HG03280 (cell line): Measurements from ENCODE around the gene DRD1.
"Not testable (repeated sequence)": the region's sequence is repeated elsewhere in the genome, so short reads cannot be mapped to it uniquely, and the experiment has no call there.

Experiments used
- ATAC-seq: cut with Tn5 transposase; IDR thresholded peaks from one replicate; pipeline ENCODE4 v1.9.1; 2021; ENCODE audit warnings: mild to moderate bottlenecking, moderate library complexity; ENCODE audit not compliant: unreplicated experiment

DRD1 gene

DNA sequence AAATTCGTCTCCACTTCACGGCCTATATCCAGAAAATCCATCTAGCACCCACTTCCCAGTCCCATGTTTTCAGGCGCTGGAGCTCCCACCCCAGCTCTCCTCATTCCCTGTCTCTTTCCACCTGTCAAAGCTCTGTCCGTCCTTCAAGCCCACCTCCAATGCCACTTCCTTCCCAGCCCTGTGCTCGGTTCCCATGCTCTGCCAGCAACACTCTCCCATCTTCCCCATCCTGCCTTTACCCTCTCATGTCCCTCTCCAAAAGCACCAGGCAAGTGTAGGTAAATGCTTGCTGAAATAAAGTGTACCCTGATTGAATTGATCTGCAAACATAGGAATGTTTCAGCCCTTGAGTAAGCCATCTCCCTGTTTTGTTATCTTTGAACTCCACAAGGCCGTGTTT is 9.2 kb downstream of the DRD1 start:
- no peak for ATAC-seq

DNA sequence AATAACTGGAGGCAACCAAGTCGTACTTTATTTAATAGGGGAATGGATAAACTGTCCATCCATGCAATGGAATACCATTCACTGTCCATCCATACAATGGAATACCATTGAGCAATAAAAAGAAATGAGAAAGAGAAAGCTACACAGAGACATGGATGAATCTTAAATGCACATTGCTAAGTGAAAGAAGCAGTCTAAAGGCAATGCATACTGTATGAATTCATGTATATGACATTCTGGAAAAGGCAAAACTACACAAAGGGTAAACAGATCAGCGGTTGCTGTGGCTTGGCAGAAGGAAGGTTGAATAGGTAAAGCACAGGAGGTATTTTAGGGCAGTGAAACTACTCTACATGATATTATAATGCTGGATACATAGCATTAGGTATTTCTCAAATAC is 16.2 kb downstream of the DRD1 start:
- ATAC-seq: no peak

DNA sequence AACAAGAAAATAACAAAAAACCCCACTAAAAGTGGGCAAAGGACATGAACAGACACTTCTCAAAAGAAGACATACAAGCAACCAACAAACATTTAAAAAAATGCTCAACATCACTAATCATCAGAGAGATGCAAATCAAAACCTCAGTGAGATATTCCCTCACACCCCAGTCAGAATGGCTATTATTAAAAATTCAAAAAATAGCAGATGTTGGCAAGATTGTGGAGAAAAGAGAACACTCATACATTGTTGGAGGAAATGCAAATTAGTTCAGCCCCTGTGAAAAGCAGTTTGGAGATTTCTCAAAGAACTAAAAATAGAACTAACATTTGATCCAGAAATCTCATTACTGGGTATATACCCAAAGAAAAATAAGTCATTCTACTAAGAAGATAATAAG is 19.4 kb downstream of the DRD1 start:
- not testable (repeated sequence) for ATAC-seq

DNA sequence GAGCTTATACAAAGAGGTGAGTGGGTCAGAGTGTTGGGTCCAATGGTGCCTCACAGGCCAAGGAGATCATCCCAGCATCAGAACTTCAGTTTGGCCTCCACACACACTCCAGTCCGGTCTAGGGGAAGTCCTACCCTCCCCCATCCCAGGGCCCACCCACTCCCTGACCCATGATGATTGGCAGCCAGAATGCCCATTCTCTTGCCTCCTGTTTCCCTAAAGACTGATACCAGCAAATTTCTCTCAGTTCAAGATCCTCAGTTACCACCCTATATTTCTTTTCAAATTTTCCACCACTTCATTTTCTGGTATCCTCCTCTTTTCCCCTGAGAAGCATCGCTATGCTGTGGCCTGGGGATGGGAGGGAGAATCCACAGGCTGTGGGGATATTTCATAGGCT is 21.9 kb downstream of the DRD1 start:
- ATAC-seq: no peak

DNA sequence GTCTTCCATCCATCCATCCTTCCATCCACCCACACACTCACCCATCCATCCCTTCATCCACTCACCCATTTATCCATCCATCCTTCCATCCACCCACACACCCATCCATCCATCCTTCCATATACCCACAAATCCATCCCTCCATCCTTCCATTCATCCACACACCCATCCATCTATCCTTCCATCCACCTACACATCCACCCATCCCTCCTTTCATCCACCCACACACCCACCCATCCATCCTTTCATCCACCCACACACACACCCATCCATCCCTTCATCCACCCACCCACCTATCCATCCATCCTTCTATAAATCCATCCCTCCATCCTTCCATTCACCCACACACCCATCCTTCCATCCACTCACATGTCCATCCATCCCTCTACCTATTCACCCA is 23.6 kb downstream of the DRD1 start:
- ATAC-seq: no peak

DNA sequence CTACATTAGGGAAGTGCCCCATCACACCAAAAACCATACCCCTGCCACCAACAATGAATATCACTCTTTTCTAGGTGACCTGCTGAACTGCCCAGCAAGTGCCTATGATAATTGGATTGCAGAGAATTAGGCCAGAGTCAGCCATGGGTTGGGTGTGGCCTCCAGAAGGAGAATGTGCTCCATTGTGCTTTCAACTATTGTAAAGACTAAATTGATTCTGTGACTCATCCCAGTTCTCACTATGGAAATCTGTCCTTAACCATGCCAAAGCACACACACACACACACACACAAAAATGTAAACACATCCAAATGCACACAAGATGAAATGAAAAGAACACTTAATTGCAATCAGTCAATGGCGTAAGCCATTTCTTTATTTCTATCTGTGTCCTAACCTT is 25.7 kb downstream of the DRD1 start:
- ATAC-seq: no peak

DNA sequence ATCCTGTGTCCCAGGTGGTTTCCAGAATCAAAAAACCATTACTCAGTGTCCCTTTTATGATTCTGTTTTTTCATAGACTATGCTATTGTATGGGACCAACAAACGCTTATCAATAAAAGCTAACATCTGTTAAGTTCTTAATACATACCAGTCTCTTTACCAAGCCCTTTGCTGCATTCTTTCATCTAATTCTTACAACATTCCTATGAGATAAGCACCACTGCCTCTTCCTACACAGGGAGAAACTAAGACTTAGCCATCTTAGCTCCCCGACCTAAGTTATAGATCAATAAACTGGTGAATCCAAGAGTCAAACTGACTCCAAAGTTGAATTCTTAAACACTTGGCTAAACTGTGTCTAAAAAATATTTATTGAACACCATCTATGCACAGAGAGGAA is 26.6 kb downstream of the DRD1 start:
- ATAC-seq: no peak

DNA sequence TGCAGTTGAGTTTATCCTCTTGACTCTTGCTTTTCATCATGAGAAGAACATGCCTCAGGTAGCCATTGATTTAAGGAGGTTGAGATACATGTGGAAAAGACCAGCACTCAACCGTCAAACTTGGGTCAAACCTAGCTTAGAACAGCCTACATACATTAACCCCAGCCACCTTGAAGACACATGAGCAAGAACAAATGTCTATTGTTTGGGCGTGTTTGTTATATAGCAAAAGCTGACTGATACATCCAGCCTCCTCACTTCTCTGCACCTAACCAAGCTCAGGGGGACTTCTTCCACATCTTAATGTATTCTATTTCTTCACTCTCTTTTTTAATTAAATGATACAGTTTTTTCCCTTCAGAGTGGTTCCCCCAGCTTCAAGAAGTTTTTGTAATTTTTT is 28.7 kb downstream of the DRD1 start:
- no peak for ATAC-seq

DNA sequence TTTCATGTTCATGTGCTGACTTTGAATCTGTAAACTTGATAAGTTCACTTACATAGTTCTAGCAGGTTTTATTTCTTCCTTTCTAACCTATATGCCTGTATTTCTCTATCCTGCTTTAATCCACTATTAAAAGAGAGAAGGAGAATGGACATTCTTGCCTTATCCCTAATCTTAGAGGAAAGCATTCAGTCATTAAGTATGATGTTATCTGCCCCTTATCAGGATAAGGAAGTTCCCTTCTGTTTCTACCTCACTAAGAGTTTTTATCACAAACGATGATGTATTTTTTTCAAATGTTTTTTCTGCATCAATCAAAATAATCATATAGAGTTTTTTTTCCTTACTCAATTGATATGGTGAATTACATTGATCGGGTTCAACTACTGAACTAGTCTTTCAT is 33.1 kb downstream of the DRD1 start:
- no peak for ATAC-seq

DNA sequence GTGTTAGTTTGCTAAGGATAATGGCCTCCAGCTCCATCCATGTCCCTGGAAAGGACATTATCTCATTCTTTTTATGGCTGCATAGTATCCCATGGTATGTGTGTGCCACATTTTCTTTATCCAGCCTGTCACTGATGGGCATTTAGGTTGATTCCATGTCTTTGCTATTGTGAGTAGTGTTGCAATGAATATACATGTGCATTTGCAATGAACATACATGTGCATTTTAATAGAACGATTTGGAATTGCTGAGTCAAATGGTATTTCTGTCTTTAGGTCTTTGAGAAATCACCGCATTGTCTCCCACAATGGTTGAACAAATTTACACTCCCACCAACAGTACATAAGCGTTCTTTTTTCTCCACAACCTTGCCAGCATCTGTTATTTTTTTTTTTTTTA is 37.7 kb downstream of the DRD1 start:
- ATAC-seq: no peak

DNA sequence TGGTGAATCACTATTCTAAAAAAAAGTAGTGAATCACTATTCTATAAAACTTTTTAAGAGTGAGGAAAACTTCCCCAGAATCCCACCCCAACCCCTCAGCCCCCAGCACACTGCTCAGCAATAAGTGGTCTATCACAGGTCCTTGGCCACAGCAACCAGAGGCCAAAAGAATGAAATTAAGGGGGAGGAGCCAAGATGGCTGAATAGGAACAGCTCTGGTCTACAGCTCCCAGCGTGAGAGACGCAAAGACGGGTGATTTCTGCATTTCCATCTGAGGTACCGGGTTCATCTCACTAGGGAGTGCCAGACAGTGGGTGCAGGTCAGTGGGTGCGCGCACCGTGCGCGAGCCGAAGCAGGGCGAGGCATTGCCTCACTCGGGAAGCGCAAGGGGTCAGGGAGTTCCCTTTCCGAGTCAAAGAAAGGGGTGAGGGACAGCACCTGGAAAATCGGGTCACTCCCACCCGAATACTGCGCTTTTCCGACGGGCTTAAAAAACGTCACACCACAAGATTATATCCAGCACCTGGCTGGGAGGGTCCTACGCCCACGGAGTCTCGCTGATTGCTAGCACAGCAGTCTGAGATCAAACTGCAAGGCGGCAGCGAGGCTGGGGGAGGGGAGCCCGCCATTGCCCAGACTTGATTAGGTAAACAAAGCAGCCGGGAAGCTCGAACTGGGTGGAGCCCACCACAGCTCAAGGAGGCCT is 46.2 kb downstream of the DRD1 start:
- not testable (repeated sequence) for ATAC-seq

DNA sequence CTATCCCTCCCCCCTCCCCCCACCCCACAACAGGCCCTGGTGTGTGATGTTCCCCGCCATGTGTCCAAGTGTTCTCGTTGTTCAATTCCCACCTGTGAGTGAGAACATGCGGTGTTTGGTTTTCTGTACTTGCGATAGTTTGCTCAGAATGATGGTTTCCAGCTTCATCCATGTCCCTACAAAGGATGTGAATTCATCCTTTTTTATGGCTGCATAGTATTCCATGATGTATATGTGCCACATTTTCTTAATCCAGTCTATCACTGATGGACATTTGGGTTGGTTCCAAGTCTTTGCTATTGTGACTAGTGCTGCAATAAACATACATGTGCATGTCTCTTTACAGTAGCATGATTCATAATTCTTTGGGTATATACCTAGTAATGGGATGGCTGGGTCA is 48.6 kb downstream of the DRD1 start:
- not testable (repeated sequence) for ATAC-seq

DNA sequence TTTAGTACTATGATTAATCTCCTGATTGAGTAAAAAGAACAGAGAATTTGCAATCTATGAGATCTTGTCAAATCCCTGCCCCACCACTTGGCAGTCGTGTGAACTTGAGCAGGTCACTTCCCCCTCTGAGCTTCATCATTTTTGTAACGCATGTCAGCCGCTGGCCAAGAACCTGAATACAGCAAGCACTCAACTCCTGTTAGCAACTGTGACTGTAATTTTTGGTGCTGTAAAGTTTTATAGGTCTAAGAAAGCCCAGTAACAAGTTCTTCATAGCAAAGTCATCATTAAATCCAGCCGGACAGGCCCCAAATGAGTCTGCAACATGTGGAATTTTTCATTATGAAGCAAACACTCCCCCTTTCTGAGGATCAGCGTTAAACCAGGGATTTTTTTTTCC is 49.4 kb downstream of the DRD1 start:
- ATAC-seq: no peak

DNA sequence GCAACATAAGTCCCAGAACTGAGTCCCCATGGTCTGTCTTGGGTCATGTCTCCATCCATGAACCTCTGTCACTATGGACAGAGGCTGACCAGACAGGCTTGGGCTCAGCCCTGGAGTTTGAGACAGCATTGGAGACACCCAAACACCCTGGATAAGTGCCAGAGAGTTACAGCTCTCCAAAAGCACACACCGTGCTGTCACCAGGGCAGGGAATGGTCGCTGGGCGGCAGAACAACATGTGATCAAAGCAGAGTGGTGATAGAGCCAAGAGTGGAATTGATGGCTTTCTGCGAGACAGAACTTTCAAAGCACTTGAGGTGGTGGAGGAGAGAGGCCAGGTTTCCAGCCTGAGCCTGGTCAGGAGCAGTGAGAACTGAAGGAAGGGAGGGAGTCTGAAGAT is 50.1 kb downstream of the DRD1 start:
- no peak for ATAC-seq

DNA sequence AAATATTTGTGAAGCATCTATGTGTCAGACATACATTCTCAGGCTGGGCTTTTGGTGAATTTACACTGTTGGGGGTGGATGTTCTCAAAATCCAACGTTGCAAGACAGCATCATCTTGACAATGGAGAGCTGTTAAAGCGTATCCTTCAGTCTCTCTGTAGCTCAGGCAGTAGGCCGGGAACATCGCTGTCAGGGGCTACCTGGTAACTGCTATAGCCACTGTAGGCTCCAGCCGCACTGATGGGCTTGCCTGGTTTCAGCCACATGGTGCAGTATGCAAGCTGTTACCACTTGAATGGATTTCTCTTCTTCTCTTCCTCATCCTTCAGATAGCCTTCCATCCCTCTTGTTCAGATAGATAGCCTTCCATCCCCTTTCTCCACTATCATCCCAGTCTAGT is 51.7 kb downstream of the DRD1 start:
- ATAC-seq: no peak

DNA sequence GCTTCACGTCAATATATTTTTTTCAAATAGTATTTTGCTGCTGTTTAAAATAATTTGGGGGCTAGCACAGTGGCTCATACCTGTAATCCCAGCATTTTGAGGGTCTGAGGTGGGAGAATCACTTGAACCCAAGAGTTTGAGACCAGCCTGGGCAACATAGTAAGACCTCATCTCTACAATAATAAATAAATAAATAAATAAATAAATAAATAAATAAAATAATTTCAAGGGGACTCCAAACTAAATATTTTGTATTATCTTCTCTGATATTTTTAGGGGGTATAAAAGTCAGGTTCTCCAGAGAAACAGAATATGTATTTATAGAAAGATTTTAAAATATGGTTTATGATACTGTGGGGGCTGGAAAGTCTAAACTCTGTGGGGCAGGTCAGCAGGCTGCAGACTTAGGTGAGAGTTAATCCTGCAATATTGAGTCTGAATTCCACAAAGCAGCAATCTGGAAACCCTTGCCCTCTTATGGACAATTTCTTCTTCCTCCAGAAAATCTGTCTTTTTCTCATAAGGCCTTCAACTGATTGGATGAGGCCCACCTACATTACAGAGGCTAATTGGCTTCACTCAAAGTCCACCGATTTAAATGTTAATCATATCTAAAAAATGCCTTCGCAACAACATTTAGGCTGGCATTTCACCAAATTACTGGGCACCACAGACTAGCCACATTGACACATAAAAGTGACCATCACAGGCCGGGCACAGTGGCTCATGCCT is 53.5 kb downstream of the DRD1 start:
- ATAC-seq: no peak
